PC-3 (cell line): Measurements from ENCODE around the gene AP1B1. TPM values are rescaled to one million over a fixed set of nuclear protein-coding genes. Genes with fewer than 3 reads are reported as not detected.

ENCODE experiments used
- ATAC-seq: fragments of 200-7000 bp; cut with Tn5 transposase; 2 replicates; pipeline ENCODE4 v1.9.1; 2020; ENCODE audit warnings: mild to moderate bottlenecking, moderate library complexity
- BruUV-seq: library from RNA; stranded (reverse); fragments of 400-500 nt; replicated peaks from 2 replicates; lab custom pipeline; 2021; lab: Mats Ljungman, UMichigan
- CTCF ChIA-PET: fragments of 300-600 bp; sonication (Branson Sonifier 250); formaldehyde crosslinking; loops from one replicate; lab custom pipeline; 2022; ENCODE audit warnings: antibody characterized with exemption; lab: Charles Lee
- POLR2A ChIA-PET: fragments of 300-600 bp; sonication (Branson Sonifier 250); formaldehyde crosslinking; loops from one replicate; lab custom pipeline; 2022; ENCODE audit warnings: antibody characterized with exemption; ENCODE audit not compliant: unreplicated experiment; lab: Charles Lee
- DNase-seq: peaks from one replicate; pipeline ENCODE4 v3.0.0-alpha.2; 2015
- H2AFZ ChIP-seq: fragments of 300-600 bp; sonication (generic); 2 replicates; pipeline ENCODE4 v1.6.0; 2016; ENCODE audit warnings: antibody characterized with exemption, low read length
- H3F3A ChIP-seq: fragments of 300-600 bp; sonication (generic); one replicate; pipeline ENCODE4 v1.6.0; 2017; ENCODE audit warnings: antibody characterized with exemption, low read length, control low read depth, mild to moderate bottlenecking; ENCODE audit not compliant: unreplicated experiment
- H3K27ac ChIP-seq: fragments of 300-600 bp; sonication (generic); 2 replicates; pipeline ENCODE4 v1.5.1; 2016; ENCODE audit warnings: mild to moderate bottlenecking, low read length
- H3K27me3 ChIP-seq: fragments of 300-600 bp; sonication (generic); 2 replicates; pipeline ENCODE4 v1.6.1; 2016; ENCODE audit warnings: low read length, mixed read lengths
- H3K36me3 ChIP-seq: fragments of 300-600 bp; sonication (generic); 2 replicates; pipeline ENCODE4 v1.6.1; 2016; ENCODE audit warnings: low read depth, mixed run types, low read length, mixed read lengths
- H3K4me1 ChIP-seq: fragments of 300-600 bp; sonication (generic); 2 replicates; pipeline ENCODE4 v1.5.1; 2016; ENCODE audit warnings: low read length; ENCODE audit not compliant: insufficient read depth
- H3K4me2 ChIP-seq: fragments of 300-600 bp; sonication (generic); 2 replicates; pipeline ENCODE4 v1.6.0; 2016; ENCODE audit warnings: low read length
- H3K4me3 ChIP-seq: fragments of 300-600 bp; sonication (generic); 2 replicates; pipeline ENCODE4 v1.5.1; 2016; ENCODE audit warnings: mild to moderate bottlenecking, low read length, mixed read lengths
- H3K79me2 ChIP-seq: fragments of 300-600 bp; sonication (generic); 2 replicates; pipeline ENCODE4 v1.6.1; 2017; ENCODE audit warnings: low read length, mixed read lengths
- H3K9ac ChIP-seq: fragments of 300-600 bp; sonication (generic); 2 replicates; pipeline ENCODE4 v1.6.0; 2016; ENCODE audit warnings: mild to moderate bottlenecking, low read length
- H3K9me2 ChIP-seq: fragments of 300-600 bp; sonication (generic); replicated peaks from 2 replicates; pipeline ENCODE4 v1.6.1; 2016; ENCODE audit warnings: mixed run types, low read length, mixed read lengths
- H3K9me3 ChIP-seq: fragments of 300-600 bp; sonication (generic); 2 replicates; pipeline ENCODE4 v1.6.1; 2016; ENCODE audit warnings: low read length, mixed read lengths
- H4K20me1 ChIP-seq: fragments of 300-600 bp; sonication (generic); 2 replicates; pipeline ENCODE4 v1.6.1; 2016; ENCODE audit warnings: low read length, mixed read lengths
- EZH2 ChIP-seq: fragments of 300-600 bp; sonication (generic); IDR thresholded peaks from one replicate; pipeline ENCODE4 v1.6.1; 2017; ENCODE audit warnings: antibody characterized with exemption, mild to moderate bottlenecking, low read length; ENCODE audit not compliant: unreplicated experiment
- EZH2phosphoT487 ChIP-seq: fragments of 300-600 bp; sonication (generic); IDR thresholded peaks from 2 replicates; pipeline ENCODE4 v1.6.1; 2018; ENCODE audit warnings: mild to moderate bottlenecking, antibody characterized with exemption, low read length, borderline replicate concordance
- intact Hi-C: fragments of 100-400 bp; cut with micrococcal nuclease; formaldehyde crosslinking; loops from 2 replicates; pipeline ENCODE4 v1.9.0; 2023
- total RNA-seq: library from RNA; depleted of rRNA; stranded (reverse); fragments of >200 nt; gene quantifications from 2 replicates; pipeline ENCODE4 v1.2.3, GENCODE V29; 2014
- TF ChIP-seq, protein P1 (sequence below): fragments of 300-600 bp; sonication (generic); conservative IDR thresholded peaks from 2 replicates; pipeline ENCODE4 v1.5.1; 2017; ENCODE audit warnings: antibody characterized with exemption, low read depth, mild to moderate bottlenecking, low read length

AP1B1 gene
- total RNA-seq, 1 experiment from 2014 or later = 81.2 TPM

DNA sequence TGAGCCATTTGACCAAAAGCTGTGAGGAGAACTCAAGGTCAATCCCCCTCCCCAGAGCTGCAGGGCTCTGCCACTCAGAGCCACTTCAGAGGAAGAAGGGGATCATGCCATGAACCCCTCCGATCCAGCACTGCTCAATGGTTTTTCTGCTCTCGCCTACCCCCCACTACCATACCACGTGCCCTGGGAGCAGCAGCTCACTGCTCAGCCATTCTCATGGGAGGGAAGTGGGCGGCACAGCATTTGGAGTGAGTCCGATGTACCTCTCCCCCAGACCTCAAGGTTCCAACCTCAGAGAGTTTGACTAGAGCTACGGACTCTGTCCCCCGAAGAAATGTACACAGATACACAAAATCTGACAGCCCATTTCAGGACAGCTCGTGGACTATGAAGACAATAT lies 34.5 kb downstream of the AP1B1 start:
- Histone ChIP-seq H3K9ac (no peak overlapping the region), H3K36me3 (peaks cover 15% of the 10 kb centered on the region), H3K27me3 (no peaks in the 10 kb centered on the region), H3K9me2 (no peaks in the 10 kb centered on the region), H3K4me1 (peaks cover 5% of the 10 kb centered on the region), H3F3A (no peaks in the 10 kb centered on the region), H3K27ac (no peak overlapping the region), H3K4me2 (no peak overlapping the region), H3K79me2 (no peaks in the 10 kb centered on the region), H2AFZ (no peak overlapping the region), H3K9me3 (no peaks in the 10 kb centered on the region), H4K20me1 (no peaks in the 10 kb centered on the region), H3K4me3 (no peak overlapping the region)
- TF ChIP-seq EZH2phosphoT487 (no peak), EZH2 (no peak)
- TF ChIP-seq, protein P1, sequence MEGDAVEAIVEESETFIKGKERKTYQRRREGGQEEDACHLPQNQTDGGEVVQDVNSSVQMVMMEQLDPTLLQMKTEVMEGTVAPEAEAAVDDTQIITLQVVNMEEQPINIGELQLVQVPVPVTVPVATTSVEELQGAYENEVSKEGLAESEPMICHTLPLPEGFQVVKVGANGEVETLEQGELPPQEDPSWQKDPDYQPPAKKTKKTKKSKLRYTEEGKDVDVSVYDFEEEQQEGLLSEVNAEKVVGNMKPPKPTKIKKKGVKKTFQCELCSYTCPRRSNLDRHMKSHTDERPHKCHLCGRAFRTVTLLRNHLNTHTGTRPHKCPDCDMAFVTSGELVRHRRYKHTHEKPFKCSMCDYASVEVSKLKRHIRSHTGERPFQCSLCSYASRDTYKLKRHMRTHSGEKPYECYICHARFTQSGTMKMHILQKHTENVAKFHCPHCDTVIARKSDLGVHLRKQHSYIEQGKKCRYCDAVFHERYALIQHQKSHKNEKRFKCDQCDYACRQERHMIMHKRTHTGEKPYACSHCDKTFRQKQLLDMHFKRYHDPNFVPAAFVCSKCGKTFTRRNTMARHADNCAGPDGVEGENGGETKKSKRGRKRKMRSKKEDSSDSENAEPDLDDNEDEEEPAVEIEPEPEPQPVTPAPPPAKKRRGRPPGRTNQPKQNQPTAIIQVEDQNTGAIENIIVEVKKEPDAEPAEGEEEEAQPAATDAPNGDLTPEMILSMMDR = no peak
- DNase-seq (no peak), ATAC-seq (no peak)
- BruUV-seq = no TSS peak
- intact Hi-C loops = no loop called here
- CTCF ChIA-PET = no interaction called here
- POLR2A ChIA-PET = no interaction called here

DNA sequence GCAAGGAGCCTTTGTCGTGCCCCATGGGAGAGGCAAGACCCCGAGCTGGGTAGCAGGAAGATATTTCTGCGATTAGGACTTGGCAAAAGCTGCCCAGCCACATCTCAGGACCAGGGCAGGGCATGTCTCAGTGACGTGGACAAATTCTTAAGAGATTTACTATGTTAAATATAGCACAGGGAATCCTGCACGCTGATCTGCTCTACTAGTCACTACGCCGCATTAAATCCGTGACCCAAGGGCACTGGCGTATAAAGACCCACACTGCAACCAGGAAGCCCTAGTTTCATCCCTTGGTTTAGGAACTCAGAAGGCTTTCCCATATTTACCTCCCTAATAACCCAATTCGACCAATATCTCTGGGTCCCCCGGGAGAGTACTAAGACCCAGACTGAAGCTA lies 35.1 kb downstream of the AP1B1 start:
- POLR2A ChIA-PET = no interaction called here
- Histone ChIP-seq H3F3A (no peaks in the 10 kb centered on the region), H3K4me2 (no peak overlapping the region), H3K27me3 (no peaks in the 10 kb centered on the region), H3K9ac (no peak overlapping the region), H3K9me3 (no peaks in the 10 kb centered on the region), H3K79me2 (no peaks in the 10 kb centered on the region), H3K36me3 (peaks cover 13% of the 10 kb centered on the region), H3K4me1 (peaks cover 11% of the 10 kb centered on the region), H3K4me3 (no peak overlapping the region), H4K20me1 (no peaks in the 10 kb centered on the region), H3K27ac (no peak overlapping the region), H3K9me2 (no peaks in the 10 kb centered on the region), H2AFZ (no peak overlapping the region)
- no TSS peak for BruUV-seq
- CTCF ChIA-PET = interaction anchor here (0.7 kb wide), 1 partner anchor 201 kb away, joined by 3 read pairs; no protein-coding TSS in a partner anchor
- TF ChIP-seq EZH2 (no peak), EZH2phosphoT487 (no peak)
- TF ChIP-seq, protein P1 = no peak
- intact Hi-C loops = no loop called here
- DNase-seq (no peak), ATAC-seq (no peak)

DNA sequence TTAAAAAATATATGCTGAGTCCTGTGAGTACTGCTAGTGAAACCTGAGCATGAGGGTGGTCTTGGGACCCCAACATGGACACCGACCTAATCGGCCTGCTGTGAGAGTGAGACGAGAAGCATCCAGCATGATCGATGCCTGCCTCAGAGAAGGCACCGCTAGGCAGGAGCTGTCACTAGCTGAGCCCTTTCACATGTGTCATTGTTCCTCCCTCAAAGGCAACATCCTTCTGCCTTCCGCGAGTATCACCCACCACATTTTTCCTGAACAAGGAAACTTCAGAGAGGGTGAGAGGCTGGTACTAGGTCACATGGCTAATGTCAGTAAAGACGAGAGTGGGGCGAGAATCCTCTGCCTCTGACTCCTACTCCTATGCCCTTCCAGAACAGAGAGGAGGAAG lies 35.6 kb downstream of the AP1B1 start:
- Histone ChIP-seq H3K4me3 (no peak overlapping the region), H3K4me1 (peaks cover 13% of the 10 kb centered on the region), H3K27ac (no peak overlapping the region), H3F3A (no peaks in the 10 kb centered on the region), H3K9me2 (no peaks in the 10 kb centered on the region), H3K4me2 (no peak overlapping the region), H2AFZ (no peak overlapping the region), H3K9me3 (no peaks in the 10 kb centered on the region), H4K20me1 (no peaks in the 10 kb centered on the region), H3K27me3 (no peaks in the 10 kb centered on the region), H3K9ac (no peak overlapping the region), H3K79me2 (no peaks in the 10 kb centered on the region), H3K36me3 (peaks cover 17% of the 10 kb centered on the region)
- TF ChIP-seq, protein P1 = no peak
- TF ChIP-seq EZH2 = no peak
- TF ChIP-seq EZH2phosphoT487 = no peak
- ChIA-PET POLR2A (no interaction called here), CTCF (interaction anchor here (0.7 kb wide), 1 partner anchor 202 kb away, joined by 3 read pairs; no protein-coding TSS in a partner anchor)
- no TSS peak for BruUV-seq
- ATAC-seq = no peak
- no peak for DNase-seq
- intact Hi-C loops = no loop called here
